Measurements from ENCODE around the gene METTL8. TPM values are rescaled to one million over a fixed set of nuclear protein-coding genes. Genes with fewer than 3 reads are reported as not detected.

The METTL8 gene
- total RNA-seq, 1 experiment from 2014 or later = 59.1 TPM

- CTCF ChIA-PET = interaction anchor here (0.5 to 2.0 kb wide), 15 partner anchors 13 to 505 kb away, joined by 3 to 13 read pairs (median 4); partner anchors contain the start of gene GORASP2
- Mint-ChIP-seq H3K27me3 (ENCODE audit: low read depth) (no peaks in the 10 kb centered on the region), H3K4me3 (peak within 1 kb of the TSS; percentile 87), H3K4me1 (peaks cover 44% of the 10 kb centered on the region), H3K9me3 (no peaks in the 10 kb centered on the region), H3K36me3 (peaks cover 44% of the 10 kb centered on the region), H3K27ac (peak within 1 kb of the TSS; percentile 96)
- POLR2A ChIA-PET = interaction anchor here (0.7 to 1.4 kb wide), 7 partner anchors 11 to 505 kb away, joined by 3 to 5 read pairs (median 3); partner anchors contain the start of gene GORASP2
- ATAC-seq = peak; percentile 95
- peak; percentile 97 for DNase-seq (ENCODE audit: low spot score)
- TF ChIP-seq TCF7 (CRISPR knock-in tag; IDR thresholded peaks at IDR 0.05; ENCODE audit: low read depth) (no peak), E2F5 (CRISPR knock-in tag; IDR thresholded peaks at IDR 0.05) (peak; percentile 69; the same call in 1 of the 2 replicates), AFF4 (CRISPR knock-in tag; IDR thresholded peaks at IDR 0.05; ENCODE audit: borderline replicate concordance) (peak; percentile 23; the same call in 1 of the 2 replicates), ZNF425 (CRISPR knock-in tag; conservative IDR thresholded peaks at IDR 0.05) (no peak), FOXK1 (CRISPR knock-in tag; IDR thresholded peaks at IDR 0.05) (peak; percentile 58; the same call in 1 of the 2 replicates), ZNF232 (CRISPR knock-in tag; IDR thresholded peaks at IDR 0.05) (peak; percentile 78; the same call in 1 of the 2 replicates), E2F4 (CRISPR knock-in tag; IDR thresholded peaks at IDR 0.05; ENCODE audit: borderline replicate concordance, low read depth) (no peak), SP1 (CRISPR knock-in tag; conservative IDR thresholded peaks at IDR 0.05) (peak; percentile 58; the same call in 1 of the 2 replicates), ZNF263 (CRISPR knock-in tag; IDR thresholded peaks at IDR 0.05; ENCODE audit: low read depth) (0 out of 2 replicates have a peak, but pooled peaks have one; percentile 52), TEAD4 (CRISPR knock-in tag; IDR thresholded peaks at IDR 0.05) (0 out of 2 replicates have a peak, but pooled peaks have one; percentile 50), ARID4B (CRISPR knock-in tag; IDR thresholded peaks at IDR 0.05; ENCODE audit: borderline replicate concordance) (peak; percentile 80), HMGA2 (CRISPR knock-in tag; IDR thresholded peaks at IDR 0.05) (no peak), ATF6 (CRISPR knock-in tag; IDR thresholded peaks at IDR 0.05) (no peak), AR (CRISPR knock-in tag; IDR thresholded peaks at IDR 0.05) (no peak)
Observed at GRCh38 chr2:171434013-171434989, 511 bp upstream of the METTL8 start, which contains the start of gene DCAF17. Gene DCAF17, plus strand, starts transcription at chr2:171434226. Its CDS starts 352 bp downstream, at chr2:171434578.

All from WTC11 (cell line).